HG02798 (cell line): ENCODE data around the gene EN1.

Experiments
- ATAC-seq: cut with Tn5 transposase; IDR thresholded peaks from one replicate; pipeline ENCODE4 v1.9.1; 2021; ENCODE audit warnings: mild to moderate bottlenecking; ENCODE audit not compliant: unreplicated experiment, poor library complexity

The EN1 gene

GRCh38 chr2:118846953-118847761, at the start of gene EN1:
EN1 (minus strand) TSS chr2:118847648; CDS start chr2:118847167, 481 bp downstream.
- no peak for ATAC-seq

DNA sequence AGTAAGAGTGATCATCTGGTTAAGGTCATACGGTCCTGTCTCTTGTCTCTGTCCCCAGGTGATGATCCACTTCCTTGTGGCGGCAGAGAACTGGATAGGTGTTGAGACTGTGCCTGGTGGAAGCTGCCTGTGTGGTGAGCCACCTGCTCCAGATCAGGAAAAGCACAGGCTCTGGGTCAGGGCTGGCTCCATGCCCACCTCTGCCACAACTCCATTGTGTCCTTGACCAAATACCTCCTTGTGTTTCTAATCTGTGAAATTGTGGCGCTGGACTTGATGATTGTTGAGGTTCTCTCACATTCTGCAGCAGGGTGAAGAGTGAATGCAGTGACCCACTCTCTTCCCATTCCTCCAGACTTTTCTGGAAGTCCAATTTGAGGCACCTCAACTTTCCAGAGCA, 45.7 kb upstream of the EN1 start:
- no peak for ATAC-seq

GRCh38 chr2:118889995-118890394, 42.5 kb upstream of the EN1 start:
- ATAC-seq: no peak

GRCh38 chr2:118883792-118884191, 36.3 kb upstream of the EN1 start:
- no peak for ATAC-seq

- ATAC-seq: peak; percentile 83
Measured at GRCh38 chr2:118882693-118883336, 35.4 kb upstream of the EN1 start.

- ATAC-seq: peak; percentile 94
Measured at GRCh38 chr2:118881490-118882129, 34.2 kb upstream of the EN1 start.

DNA sequence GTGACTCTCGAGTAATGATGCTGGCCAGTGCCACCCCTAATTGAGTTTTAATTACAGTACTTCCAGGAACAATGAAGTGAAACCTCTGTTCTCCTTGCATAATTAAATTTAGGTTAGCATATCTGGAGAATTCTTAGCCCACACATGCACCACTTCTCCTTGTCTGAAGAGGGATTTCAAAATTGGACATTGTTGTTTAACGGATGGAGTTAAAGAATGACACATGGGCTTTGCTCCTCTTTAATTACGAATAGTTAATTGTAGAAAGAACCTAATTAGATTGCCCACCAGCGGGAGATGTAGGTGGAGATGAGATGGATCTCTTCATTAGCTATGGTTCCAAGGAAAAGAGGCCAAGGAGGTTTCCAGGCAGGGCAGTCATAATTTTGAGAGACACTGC, 33.1 kb upstream of the EN1 start:
- ATAC-seq: no peak

DNA sequence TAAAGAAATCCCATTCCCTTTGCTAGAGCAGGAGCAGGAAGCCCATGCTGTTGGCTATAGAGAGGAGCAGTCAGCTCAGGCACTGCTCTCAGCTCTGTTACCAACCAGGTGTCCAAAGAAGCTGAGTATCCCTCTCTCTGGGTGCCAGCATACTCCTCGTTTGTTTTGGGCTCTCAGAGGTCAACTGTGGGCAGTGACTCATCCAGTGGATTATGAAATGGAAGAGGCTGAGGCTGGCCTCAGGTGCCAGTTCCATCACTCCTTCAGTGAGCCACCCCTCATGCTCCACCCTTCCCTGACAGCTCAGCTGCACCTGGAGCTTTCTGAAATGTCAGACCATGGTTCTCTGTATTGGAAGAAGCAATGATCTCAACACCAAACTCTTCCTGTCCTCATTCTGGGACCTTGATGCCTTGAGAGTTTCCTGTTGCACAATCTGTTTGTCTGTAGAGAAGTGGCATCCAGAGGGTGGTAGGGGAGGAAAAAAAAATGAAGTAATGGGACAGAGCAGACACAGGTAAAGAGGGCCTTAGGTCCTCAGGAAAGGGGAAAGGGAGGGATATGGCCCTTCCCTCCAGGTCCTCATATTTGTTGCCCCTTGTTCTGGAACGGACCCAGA, 31.2 kb upstream of the EN1 start:
- ATAC-seq: no peak

- ATAC-seq: no peak
Measured at GRCh38 chr2:118875318-118875717, 27.9 kb upstream of the EN1 start.

- ATAC-seq: no peak
Measured at GRCh38 chr2:118874324-118874723, 26.9 kb upstream of the EN1 start.

- peak; percentile 94 for ATAC-seq
Measured at GRCh38 chr2:118865106-118865505, 17.7 kb upstream of the EN1 start.

DNA sequence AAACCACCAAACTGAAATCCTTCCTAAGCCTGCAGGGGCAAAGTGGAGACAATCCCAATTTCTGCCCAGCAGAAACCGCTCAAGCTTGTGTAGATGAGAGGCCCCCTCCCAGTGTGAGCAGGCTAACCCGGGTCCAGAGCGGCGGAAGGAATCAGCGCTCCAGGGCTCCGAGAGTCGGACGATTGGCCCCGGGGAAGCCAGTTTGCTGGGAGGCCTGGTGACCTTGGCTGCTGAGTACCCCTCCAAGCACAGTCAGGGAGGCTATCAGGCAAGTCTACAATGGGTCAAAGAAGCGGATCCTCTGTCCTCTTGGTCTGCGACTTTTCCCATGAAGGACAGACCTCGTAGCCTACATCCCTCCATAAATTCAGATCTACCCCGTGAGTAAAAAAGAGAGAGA, 16.8 kb upstream of the EN1 start:
- ATAC-seq: no peak

DNA sequence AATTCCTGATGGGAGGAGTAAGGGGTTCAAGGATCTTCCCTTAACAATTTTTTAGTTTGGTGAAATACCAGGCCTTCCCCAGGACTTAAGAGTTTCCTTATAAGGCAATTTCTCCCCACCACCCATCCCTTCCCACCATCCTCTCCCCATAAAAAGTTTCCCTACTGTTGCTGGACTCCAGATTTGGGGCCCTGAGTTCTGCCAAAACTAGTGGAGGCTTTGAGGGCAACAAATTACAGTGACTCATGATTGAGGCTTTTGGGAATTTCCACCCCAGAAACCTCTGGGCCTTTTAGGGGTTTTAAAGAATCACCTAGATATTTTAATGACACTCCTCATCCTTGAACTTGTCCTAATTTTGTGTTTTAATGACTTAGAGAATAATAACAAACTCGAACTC, 14.3 kb upstream of the EN1 start:
- no peak for ATAC-seq

GRCh38 chr2:118861242-118861641, 13.8 kb upstream of the EN1 start:
- ATAC-seq: no peak

GRCh38 chr2:118860506-118860905, 13.1 kb upstream of the EN1 start:
- no peak for ATAC-seq

DNA sequence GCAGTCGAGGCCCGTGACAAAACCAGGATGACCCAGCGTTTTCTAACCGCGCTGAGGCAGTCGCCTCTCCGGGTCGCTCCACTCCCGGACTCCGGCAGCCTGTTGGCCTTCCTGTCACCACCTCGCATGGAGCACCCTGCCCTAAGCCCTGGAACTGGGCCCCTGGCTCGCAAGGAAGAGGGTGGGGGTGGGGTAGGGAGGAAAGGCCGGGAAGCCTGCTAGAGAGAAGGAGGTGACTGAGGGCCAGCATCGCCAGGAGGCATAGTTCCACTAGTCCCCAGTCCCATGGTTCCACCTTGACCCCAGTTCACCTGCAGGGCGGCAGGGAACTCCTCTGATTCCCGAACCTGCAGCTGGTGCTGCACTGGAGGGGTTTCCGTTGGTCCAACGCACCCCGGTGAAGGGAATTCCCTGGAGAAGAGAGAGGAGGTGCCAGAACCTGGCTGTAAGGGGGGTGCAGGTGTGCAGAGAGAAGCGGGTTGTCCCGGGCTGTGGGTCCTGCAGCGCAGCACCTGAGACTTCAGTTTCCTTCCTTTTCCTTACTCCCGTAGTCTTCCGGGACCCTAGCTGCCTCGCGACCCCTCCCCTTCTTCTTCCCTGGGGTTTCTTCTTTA, 11.8 kb upstream of the EN1 start:
- ATAC-seq: no peak

DNA sequence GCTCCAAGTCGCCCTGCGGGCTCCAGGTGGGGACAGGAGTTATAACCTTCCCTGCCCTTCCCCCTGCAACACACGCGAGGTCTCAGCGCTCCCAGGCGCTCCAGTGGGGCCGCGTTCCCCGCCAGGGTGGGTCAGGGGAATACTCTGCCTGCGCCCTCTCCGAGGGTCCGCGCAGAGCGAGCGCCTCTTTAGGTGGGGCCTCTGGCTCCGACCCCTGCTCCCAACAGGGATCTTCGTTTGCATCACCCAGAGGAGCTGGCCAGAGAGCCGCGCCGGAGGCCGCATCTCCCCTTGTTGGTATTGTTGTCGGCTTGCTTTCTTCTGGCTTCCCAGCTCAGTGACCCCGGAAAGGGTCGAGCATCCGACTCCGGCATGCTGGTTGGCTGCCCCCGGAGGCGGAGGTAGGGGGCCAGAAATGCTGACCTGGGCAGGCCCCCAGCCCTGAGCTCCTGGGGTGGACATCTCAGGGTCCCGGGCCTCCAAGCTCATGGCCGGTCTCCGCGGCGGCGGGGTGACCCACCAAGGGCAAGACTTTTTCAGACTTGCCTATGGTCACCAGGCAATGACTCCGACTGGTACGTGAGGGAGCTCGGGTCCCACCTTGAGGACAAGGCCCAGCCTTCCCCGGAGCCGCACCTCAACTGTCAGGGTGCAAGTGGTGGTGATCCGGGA, 11.2 kb upstream of the EN1 start:
- no peak for ATAC-seq

GRCh38 chr2:118857677-118858484, 10.4 kb upstream of the EN1 start:
- no peak for ATAC-seq

DNA sequence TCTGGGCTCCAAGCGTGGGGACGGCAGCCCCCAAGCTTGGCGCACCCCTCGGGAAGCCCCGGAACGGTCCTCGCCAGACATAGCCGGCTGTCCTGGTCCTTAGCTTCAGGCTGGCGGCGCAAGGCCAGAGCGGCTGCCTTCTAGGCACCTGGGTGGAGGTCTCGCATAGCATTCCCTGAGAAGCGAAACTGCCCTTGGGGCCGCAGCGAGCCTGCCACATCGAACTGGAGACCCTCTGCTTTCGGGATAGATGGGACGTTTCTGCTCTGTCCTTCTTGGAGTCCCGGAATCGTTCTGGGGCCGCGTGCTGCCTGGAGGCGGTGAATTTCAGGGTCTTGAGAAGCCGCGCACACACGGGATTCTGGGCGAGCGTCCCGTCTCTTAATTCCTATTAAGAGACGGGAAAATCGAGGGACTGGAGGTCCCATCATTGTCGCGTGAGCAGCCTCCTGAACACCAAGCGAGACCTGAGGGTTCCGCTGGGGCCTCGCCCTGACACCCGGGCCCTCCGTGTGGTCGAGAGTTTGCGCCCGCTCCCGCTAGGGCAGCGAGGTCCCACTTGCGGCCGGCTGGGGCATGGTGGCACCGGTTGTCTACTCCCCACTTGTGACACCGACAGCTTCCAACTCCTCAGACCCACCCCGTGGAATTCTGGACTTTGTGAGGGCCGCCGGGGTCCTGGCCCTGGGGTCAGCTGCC, 9.7 kb upstream of the EN1 start:
- ATAC-seq: no peak
